Lower lobe of right lung (tissue), 2 donors: Measurements from ENCODE around the gene EVC. TPM values are rescaled to one million over a fixed set of nuclear protein-coding genes. Genes with fewer than 3 reads are reported as not detected.

Source experiments
- ATAC-seq, 2 donors: fragments of 200-7000 bp; cut with Tn5 transposase; one replicate each; pipeline ENCODE4 v1.9.1; 2020 to 2022; ENCODE audit warnings: mild to moderate bottlenecking in 2 of 2, moderate library complexity in 2 of 2
- DNase-seq: peaks from one replicate; pipeline ENCODE4 v3.0.0-alpha.2; 2020
- H3K27ac ChIP-seq: fragments of 200-600 bp; one replicate; pipeline ENCODE4 v1.8.0; 2022
- H3K27me3 ChIP-seq: fragments of 200-600 bp; one replicate; pipeline ENCODE4 v1.8.0; 2022; ENCODE audit warnings: low read depth
- H3K36me3 ChIP-seq: fragments of 200-600 bp; one replicate; pipeline ENCODE4 v1.8.0; 2022; ENCODE audit warnings: mild to moderate bottlenecking
- H3K4me1 ChIP-seq: fragments of 200-600 bp; one replicate; pipeline ENCODE4 v1.8.0; 2022
- H3K4me3 ChIP-seq: fragments of 200-600 bp; one replicate; pipeline ENCODE4 v1.8.0; 2022; ENCODE audit warnings: mild to moderate bottlenecking
- H3K9me3 ChIP-seq: fragments of 200-600 bp; one replicate; pipeline ENCODE4 v1.8.0; 2022
- intact Hi-C: fragments of 100-400 bp; cut with DNase I; formaldehyde crosslinking; loops from one replicate; pipeline ENCODE4 v1.11.0; 2022
- long read RNA-seq: library from polyadenylated mRNA; unstranded; transcript quantifications from one replicate; pipeline ENCODE4 v2.0.0, GENCODE V29; 2021
- total RNA-seq: library from RNA; stranded (reverse); fragmentation: NEBNext Ultra II Directional; extraction: Animal tissue kit (Norgen Biotek cat#: 25700); gene quantifications from one replicate; pipeline ENCODE4 v1.2.1, GENCODE V29; 2021
- TF ChIP-seq, protein P1 (sequence below): fragments of 200-600 bp; IDR thresholded peaks from one replicate; pipeline ENCODE4 v1.8.0; 2022; ENCODE audit warnings: antibody characterized with exemption, mild to moderate bottlenecking
- donor health status: DM: no; HTN: yes; CAD: no; lungs with severe emphysema.

Gene EVC
- 24.3 TPM for total RNA-seq
- long read RNA-seq, full-length matches to known transcripts = 2 of 27 reads
- long read RNA-seq, partial matches to known transcripts = 5 of 27 reads
- long read RNA-seq, other reads (novel, unspliced or antisense) = 20 of 27 reads

- intact Hi-C loops = no loop called here
- Histone ChIP-seq H3K9me3 (peaks cover 6% of the 10 kb centered on the region), H3K27me3 (peaks cover 21% of the 10 kb centered on the region), H3K27ac (peak within 1 kb of the TSS; percentile 58), H3K4me1 (peaks cover 36% of the 10 kb centered on the region), H3K36me3 (no peaks in the 10 kb centered on the region), H3K4me3 (peak within 1 kb of the TSS; percentile 63)
- TF ChIP-seq, protein P1, sequence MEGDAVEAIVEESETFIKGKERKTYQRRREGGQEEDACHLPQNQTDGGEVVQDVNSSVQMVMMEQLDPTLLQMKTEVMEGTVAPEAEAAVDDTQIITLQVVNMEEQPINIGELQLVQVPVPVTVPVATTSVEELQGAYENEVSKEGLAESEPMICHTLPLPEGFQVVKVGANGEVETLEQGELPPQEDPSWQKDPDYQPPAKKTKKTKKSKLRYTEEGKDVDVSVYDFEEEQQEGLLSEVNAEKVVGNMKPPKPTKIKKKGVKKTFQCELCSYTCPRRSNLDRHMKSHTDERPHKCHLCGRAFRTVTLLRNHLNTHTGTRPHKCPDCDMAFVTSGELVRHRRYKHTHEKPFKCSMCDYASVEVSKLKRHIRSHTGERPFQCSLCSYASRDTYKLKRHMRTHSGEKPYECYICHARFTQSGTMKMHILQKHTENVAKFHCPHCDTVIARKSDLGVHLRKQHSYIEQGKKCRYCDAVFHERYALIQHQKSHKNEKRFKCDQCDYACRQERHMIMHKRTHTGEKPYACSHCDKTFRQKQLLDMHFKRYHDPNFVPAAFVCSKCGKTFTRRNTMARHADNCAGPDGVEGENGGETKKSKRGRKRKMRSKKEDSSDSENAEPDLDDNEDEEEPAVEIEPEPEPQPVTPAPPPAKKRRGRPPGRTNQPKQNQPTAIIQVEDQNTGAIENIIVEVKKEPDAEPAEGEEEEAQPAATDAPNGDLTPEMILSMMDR = no peak
- DNase-seq (peak; percentile 81), ATAC-seq (peak; percentile 86 to 87)
Observed at GRCh38 chr4:5710961-5711478, at the start of gene EVC. Gene EVC (plus strand): TSS chr4:5711201. CDS start chr4:5711381, 180 bp downstream.

- Histone ChIP-seq H3K4me1 (no peaks in the 10 kb centered on the region), H3K27me3 (no peaks in the 10 kb centered on the region), H3K9me3 (peaks cover 10% of the 10 kb centered on the region), H3K27ac (no peak overlapping the region), H3K36me3 (peaks cover 47% of the 10 kb centered on the region), H3K4me3 (no peak overlapping the region)
- intact Hi-C loops = no loop called here
- no peak for DNase-seq
- TF ChIP-seq, protein P1 = no peak
- ATAC-seq = no peak
Observed at GRCh38 chr4:5661237-5661636, 49.8 kb upstream of the EVC start.

DNA sequence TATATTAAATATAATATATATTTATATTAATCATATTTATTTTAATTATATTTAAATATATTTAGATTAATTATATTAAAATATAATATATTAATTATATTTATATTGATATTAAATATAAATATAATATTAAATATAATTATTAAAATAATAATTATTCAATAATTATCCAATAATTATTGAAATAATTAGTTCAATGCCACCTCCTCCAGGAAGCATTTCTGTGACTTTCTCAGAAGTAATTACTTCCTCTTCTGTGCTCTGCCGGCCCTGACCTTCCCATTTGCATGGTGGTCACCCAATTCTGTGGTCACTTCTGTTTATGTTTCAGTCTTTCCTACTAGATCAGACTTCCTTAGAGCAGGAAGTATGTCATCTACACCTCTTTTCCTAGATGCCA is 48.4 kb upstream of the EVC start:
- intact Hi-C loops = no loop called here

GRCh38 chr4:5664778-5665177 is 46.2 kb upstream of the EVC start:
- no peak overlapping the region for H3K4me3 ChIP-seq
- ATAC-seq = no peak
- H3K27ac ChIP-seq = no peak overlapping the region
- H3K36me3 ChIP-seq = peaks cover 42% of the 10 kb centered on the region
- DNase-seq = no peak
- intact Hi-C loops = no loop called here
- H3K4me1 ChIP-seq = no peaks in the 10 kb centered on the region
- H3K9me3 ChIP-seq = peaks cover 10% of the 10 kb centered on the region
- TF ChIP-seq, protein P1 = no peak
- no peaks in the 10 kb centered on the region for H3K27me3 ChIP-seq

More for the DNA sequence above, 48.4 kb upstream of the EVC start:
- Histone ChIP-seq H3K36me3 (peaks cover 43% of the 10 kb centered on the region), H3K27ac (no peak overlapping the region), H3K27me3 (no peaks in the 10 kb centered on the region), H3K4me3 (no peak overlapping the region), H3K9me3 (peaks cover 10% of the 10 kb centered on the region), H3K4me1 (no peaks in the 10 kb centered on the region)
- DNase-seq (no peak), ATAC-seq (no peak)
- TF ChIP-seq, protein P1 = no peak

DNA sequence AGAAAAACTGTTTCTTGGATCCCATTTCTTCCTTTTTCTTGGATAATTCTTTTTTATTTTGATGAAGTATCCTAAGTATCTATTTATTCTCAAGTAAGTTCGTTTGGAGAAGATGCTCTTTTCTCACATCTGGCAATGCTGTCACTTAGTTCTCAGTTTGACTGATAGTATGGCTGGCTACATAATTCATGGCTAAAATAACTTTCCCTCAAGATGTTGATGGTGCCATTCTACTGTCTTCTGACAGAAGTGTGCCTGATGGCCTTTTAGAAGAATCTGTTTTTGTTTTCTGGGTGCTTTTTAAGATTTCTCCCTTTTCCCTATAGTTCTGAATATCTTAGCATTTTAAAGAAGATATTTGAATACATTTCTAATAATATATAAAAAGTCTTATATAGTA is 44.3 kb upstream of the EVC start:
- no peak for ATAC-seq
- H3K4me1 ChIP-seq = no peaks in the 10 kb centered on the region
- no peak overlapping the region for H3K27ac ChIP-seq
- peaks cover 3% of the 10 kb centered on the region for H3K9me3 ChIP-seq
- H3K36me3 ChIP-seq = peaks cover 30% of the 10 kb centered on the region
- no peaks in the 10 kb centered on the region for H3K27me3 ChIP-seq
- TF ChIP-seq, protein P1 = no peak
- intact Hi-C loops = no loop called here
- H3K4me3 ChIP-seq = no peak overlapping the region
- DNase-seq = no peak
